Measurements from ENCODE around the gene VPS37C. TPM values are rescaled to one million over a fixed set of nuclear protein-coding genes. Genes with fewer than 3 reads are reported as not detected.

VPS37C gene
- total and polyA plus RNA-seq, 10 of the 15 experiments (the other 5 are each of a cell fraction or from before 2014, with no cell fraction given): 0.39 to 16.5 (median 7.8) TPM

DNA sequence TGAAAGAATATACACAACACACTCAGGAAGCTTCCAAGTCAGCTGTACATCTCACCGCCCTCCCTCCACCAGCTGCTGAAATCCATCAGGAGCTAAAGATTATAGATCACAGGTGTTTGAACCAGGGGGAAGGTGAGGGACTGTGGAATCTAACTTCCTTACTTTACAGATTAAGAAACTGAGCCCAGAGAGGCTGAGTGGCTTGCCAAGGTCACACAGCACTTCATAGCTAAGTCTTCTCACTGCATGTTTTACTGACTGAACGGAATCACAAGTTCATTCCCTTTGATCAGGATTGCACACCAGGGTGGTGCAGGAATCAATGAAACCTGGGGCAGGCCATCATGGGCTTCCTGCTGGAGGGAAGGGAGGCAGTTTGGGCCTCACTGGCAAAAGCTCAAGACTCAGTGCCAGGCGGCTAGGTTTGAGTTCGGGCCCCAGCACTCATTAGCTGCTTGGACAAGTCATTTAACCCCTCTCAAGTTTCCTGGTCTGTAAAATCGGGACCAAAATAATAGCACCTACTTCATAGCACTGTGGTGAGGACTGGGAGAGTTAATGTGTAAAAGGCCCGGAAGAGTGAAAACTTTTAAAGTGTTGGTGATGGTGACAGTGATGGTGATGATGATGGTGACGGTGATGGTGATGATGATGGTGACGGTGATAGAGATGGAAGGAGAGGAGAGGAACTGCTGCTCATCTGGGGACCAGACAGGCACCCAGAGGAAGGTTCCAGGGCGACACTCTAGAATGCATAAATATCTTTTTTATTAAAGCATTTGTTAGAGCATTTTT lies 50.8 kb downstream of the VPS37C start:
- Histone ChIP-seq H3K4me3 (no peak overlapping the region), H3K27ac (ENCODE audit: control insufficient read depth, insufficient read depth) (no peak overlapping the region), H3K9ac (ENCODE audit: control insufficient read depth, insufficient read depth, low read length) (no peak overlapping the region), H2AFZ (ENCODE audit: control insufficient read depth, low read depth, low read length) (no peak overlapping the region), H3K79me2 (ENCODE audit: control insufficient read depth, insufficient read depth, low read length) (no peaks in the 10 kb centered on the region), H3K9me3 (replicated peaks; ENCODE audit: control insufficient read depth, insufficient read depth, low read length) (no peaks in the 10 kb centered on the region), H3K27me3 (replicated peaks in 1 of 2; ENCODE audit: control insufficient read depth in 2 of 2, insufficient read depth in 2 of 2, low read length in 1 of 2) (no peaks in the 10 kb centered on the region), H3K4me2 (ENCODE audit: control insufficient read depth, insufficient read depth) (no peak overlapping the region), H4K20me1 (ENCODE audit: control insufficient read depth, insufficient read depth) (no peaks in the 10 kb centered on the region), H3K4me1 (ENCODE audit: control insufficient read depth, insufficient read depth, low read length) (peaks cover 9% of the 10 kb centered on the region), H3K36me3 (ENCODE audit: control insufficient read depth in 2 of 2, insufficient read depth in 2 of 2, low read length in 1 of 2) (no peaks in the 10 kb centered on the region)
- POLR2A ChIA-PET: no interaction called here
- in situ Hi-C loops (cut with MboI) (no loop called here), intact Hi-C loops (cut with micrococcal nuclease; ENCODE audit: unreplicated experiment) (no loop called here)
- no peak for TF ChIP-seq CREM (IDR thresholded peaks at IDR 0.05; ENCODE audit: low read depth)
- TF ChIP-seq ASH2L (IDR thresholded peaks at IDR 0.05; ENCODE audit: borderline replicate concordance, low read depth): no peak
- TF ChIP-seq MLLT1 (IDR thresholded peaks at IDR 0.05): no peak
- TF ChIP-seq REST (IDR thresholded peaks at IDR 0.05; ENCODE audit: low read depth, low read length): no peak
- TF ChIP-seq NFYB (IDR thresholded peaks at IDR 0.05; ENCODE audit: insufficient read depth, low read depth, low read length): no peak
- TF ChIP-seq KLF5 (IDR thresholded peaks at IDR 0.05; ENCODE audit: partially characterized antibody): no peak
- no peak for TF ChIP-seq NFYA (IDR thresholded peaks at IDR 0.05; ENCODE audit: borderline replicate concordance, low read depth, low read length)
- TF ChIP-seq MTA2 (IDR thresholded peaks at IDR 0.05; ENCODE audit: low read depth): no peak
- TF ChIP-seq MEF2B (IDR thresholded peaks at IDR 0.05; ENCODE audit: partially characterized antibody, poor library complexity, severe bottlenecking): no peak
- no peak for TF ChIP-seq NR2C2 (IDR thresholded peaks at IDR 0.05; ENCODE audit: borderline replicate concordance, control insufficient read depth, insufficient read length, low read depth)
- TF ChIP-seq SMAD1 (IDR thresholded peaks at IDR 0.05; ENCODE audit: low read depth, partially characterized antibody): no peak
- TF ChIP-seq NRF1 (conservative IDR thresholded peaks at IDR 0.05; ENCODE audit: low read depth, low read length): no peak
- TF ChIP-seq, protein P1, sequence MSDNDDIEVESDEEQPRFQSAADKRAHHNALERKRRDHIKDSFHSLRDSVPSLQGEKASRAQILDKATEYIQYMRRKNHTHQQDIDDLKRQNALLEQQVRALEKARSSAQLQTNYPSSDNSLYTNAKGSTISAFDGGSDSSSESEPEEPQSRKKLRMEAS (IDR thresholded peaks at IDR 0.05; ENCODE audit: low read depth, low read length): no peak
- TF ChIP-seq EP300 (IDR thresholded peaks at IDR 0.05; ENCODE audit: borderline replicate concordance in 1 of 2, control insufficient read depth in 1 of 2, low read depth in 2 of 2, low read length in 2 of 2): no peak
- TF ChIP-seq YY1 (IDR thresholded peaks at IDR 0.05; ENCODE audit: low read depth, low read length): no peak
- no peak for TF ChIP-seq DPF2 (IDR thresholded peaks at IDR 0.05)
- TF ChIP-seq FOXK2 (IDR thresholded peaks at IDR 0.05): no peak
- no peak for TF ChIP-seq NR2F1 (conservative IDR thresholded peaks at IDR 0.05)
- CTCF ChIA-PET: interaction anchor here (1.7 kb wide), 1 partner anchor 19 kb away, joined by 9 read pairs; no protein-coding TSS in a partner anchor
- SMC1A ChIA-PET (ENCODE audit: uncharacterized antibody, unreplicated experiment): interaction anchor here (0.9 to 1.7 kb wide), 2 partner anchors 92 to 141 kb away, joined by 3 to 4 read pairs; no protein-coding TSS in a partner anchor
- no TSS peak for BruUV-seq (replicated peaks)
- FAIRE-seq (no peak), ATAC-seq (no peak), DNase-seq (ENCODE audit: low read depth, low spot score) (no peak)
- RAD21 ChIA-PET (ENCODE audit: unreplicated experiment): interaction anchor here (1.8 kb wide), 1 partner anchor 11 kb away, joined by 4 read pairs; no protein-coding TSS in a partner anchor
- 79% methylated on average over 9 of the region's 9 CpGs for WGBS (ENCODE audit: insufficient coverage, insufficient replicate concordance, low lambda C conversion rate, missing lambda C conversion rate)

Data from GM12878 (cell line).